Putamen (tissue), 1 donor: ENCODE data around the gene CSPG4.
"Not testable (repeated sequence)": the region's sequence is repeated elsewhere in the genome, so short reads cannot be mapped to it uniquely, and the experiment has no call there.

Source experiments
- DNase-seq: peaks from one replicate; pipeline ENCODE4 v3.0.0-alpha.2; 2016; ENCODE audit warnings: low spot score

CSPG4 gene

GRCh38 chr15:75738014-75738646, 25.5 kb upstream of the CSPG4 start:
- DNase-seq, result no peak

DNA sequence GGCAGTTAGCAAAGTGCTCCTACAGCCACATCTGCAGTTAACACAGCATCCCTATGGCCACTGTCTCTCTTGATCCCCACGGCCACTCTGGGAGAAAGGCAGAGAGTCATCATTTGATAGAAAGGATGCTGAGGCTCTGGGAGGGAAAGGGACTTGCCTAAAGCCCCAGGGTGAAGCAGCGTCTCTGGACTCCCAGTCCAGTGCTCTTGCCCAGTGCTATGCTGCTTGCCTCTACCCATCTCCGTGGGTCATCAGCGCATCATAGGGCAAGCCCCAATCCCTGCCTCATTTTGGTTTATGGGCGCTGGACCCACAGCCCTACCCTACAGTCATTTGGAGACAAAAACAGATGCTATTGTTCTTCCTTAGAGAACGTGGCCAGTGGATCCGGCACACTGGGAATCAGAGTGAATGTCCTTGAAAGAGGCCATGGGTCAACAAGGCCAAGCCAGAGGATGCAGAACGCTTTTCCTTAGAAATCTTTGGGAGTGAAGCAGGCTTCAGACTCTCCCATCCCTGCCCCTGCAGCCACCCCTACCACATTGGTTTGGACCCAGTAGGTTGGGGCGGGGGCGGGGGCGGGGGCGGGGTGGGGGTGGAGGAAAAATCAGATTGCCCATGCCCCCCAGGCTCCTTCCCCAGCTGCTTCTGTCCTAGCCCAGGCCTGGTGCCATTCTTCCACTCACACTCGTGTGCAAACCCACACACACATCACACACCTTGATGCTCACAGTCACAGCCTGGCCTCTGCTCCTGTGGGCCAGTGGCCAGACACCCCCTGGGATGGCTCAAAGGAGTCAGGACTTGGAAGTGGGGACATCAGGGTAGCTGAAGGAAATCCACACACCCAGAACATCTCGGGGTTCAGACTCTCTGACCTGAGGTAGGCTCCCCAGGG, 24.7 kb upstream of the CSPG4 start:
- not testable (repeated sequence) for DNase-seq

GRCh38 chr15:75736256-75736655, 23.6 kb upstream of the CSPG4 start:
- no peak for DNase-seq

DNA sequence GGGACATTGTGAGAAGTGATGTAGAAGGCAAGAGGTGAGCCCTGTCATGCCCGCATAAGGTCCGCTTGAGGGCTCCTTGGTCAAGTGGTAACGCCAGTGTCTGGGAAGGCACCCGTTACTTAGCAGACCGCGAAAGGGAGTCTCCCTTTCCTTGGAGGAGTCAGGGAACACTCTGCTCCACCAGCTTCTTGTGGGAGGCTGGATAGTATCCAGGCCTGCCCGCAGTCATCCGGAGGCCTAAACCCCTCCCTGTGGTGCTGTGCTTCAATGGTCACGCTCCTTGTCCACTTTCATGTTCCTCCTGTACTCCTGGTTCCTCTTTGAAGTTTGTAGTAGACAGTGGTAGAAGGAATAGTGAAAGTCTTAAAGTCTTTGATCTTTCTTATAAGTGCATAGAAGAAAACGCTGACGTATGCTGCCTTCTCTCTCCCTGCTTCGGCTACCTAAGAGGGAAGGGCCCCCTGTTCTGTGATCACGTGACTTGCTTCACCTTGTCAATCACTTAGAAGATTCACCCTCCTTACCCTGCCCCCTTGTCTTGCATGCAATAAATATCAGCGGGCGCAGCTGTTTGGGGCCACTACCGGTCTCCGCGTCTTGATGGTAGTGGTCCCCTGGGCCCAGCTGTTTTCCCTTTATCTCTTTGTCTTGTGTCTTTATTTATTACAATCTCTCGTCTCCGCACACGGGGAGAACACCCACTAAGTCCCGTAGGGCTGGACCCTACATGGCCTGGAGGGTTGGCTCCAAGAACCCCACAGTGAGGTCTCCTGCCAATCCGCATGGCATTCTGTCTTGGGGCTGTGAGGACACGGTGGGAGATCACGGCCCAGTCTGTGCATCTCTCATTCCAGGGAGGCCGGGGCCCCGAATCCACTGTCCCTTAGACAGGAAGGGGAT, 22.5 kb upstream of the CSPG4 start:
- not testable (repeated sequence) for DNase-seq

GRCh38 chr15:75733761-75734651, 21.4 kb upstream of the CSPG4 start:
- DNase-seq, result no peak

DNA sequence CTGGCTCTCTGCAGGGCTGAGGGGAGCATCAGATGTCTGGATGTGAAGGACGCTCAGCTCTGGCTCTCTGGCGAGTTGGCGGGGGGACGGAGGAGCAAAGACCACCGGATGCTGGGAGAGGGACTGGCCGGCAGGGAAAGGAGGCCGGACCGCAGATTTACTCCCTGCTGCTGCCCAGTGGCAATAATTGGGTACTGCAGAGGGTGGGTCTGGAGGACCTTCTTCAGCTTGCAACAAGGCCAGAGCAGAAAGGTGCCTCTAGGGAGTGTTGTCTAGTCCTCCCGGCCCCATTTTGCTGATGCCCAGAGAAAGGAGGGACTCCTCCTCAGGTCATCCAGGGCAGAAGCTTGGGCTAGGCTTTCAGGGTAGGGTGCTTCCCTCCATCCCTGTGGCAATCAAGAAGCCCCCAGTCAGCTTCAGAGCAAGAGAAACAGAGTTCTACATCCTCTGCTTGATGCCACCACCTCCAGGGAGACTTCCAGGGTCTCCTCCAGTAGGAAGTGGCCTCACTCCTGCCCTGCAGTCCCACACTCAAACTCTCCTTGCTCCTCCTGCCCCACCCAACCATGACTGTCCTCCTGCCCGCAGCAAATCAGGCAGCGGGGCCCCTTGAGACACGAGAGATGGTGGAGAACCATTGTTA, 20.3 kb upstream of the CSPG4 start:
- no peak for DNase-seq

- DNase-seq, result no peak
Measured at GRCh38 chr15:75732177-75732808, 19.6 kb upstream of the CSPG4 start.

GRCh38 chr15:75731248-75732151, 18.9 kb upstream of the CSPG4 start:
- no peak for DNase-seq

- DNase-seq, result not testable (repeated sequence)
Measured at GRCh38 chr15:75730376-75731247, 18.0 kb upstream of the CSPG4 start.

DNA sequence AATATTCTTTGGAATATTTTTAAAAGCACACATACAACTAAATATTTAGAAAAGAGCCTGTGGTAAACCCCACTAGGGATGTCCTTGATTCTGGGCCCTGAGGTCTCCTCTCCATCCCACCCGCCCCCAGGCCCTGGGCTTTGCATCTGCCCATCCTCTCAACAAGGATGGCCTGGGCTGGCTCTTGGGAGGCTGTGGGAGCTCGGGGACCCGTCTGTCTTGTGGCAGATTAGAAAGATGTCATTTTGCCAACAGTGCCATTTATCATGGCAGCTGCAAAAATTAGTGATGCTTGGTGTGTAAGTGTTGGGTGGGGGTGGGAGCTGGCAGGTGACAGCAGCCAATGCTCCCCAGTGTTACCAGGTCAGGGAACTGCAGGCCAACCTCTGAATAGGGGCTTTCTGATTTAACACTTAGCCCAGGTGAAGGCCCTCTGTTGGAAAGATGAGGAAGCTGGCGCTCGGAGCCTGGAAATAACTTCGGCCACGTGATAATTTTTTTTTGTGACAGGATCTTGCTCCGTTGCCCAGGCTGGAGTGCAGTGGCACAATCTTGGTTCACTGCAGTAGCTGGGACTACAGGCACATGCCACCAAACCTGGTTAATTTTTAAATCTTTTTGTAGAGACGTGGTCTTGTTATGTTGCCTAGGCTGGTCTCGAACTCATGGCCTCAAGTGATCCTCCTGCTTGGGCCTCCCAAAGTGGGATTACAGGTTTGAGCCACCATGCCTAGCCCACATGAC, 16.9 kb upstream of the CSPG4 start:
- no peak for DNase-seq

- DNase-seq, result no peak
Measured at GRCh38 chr15:75727851-75728715, 15.4 kb upstream of the CSPG4 start.

- no peak for DNase-seq
Measured at GRCh38 chr15:75727031-75727531, 14.4 kb upstream of the CSPG4 start.

DNA sequence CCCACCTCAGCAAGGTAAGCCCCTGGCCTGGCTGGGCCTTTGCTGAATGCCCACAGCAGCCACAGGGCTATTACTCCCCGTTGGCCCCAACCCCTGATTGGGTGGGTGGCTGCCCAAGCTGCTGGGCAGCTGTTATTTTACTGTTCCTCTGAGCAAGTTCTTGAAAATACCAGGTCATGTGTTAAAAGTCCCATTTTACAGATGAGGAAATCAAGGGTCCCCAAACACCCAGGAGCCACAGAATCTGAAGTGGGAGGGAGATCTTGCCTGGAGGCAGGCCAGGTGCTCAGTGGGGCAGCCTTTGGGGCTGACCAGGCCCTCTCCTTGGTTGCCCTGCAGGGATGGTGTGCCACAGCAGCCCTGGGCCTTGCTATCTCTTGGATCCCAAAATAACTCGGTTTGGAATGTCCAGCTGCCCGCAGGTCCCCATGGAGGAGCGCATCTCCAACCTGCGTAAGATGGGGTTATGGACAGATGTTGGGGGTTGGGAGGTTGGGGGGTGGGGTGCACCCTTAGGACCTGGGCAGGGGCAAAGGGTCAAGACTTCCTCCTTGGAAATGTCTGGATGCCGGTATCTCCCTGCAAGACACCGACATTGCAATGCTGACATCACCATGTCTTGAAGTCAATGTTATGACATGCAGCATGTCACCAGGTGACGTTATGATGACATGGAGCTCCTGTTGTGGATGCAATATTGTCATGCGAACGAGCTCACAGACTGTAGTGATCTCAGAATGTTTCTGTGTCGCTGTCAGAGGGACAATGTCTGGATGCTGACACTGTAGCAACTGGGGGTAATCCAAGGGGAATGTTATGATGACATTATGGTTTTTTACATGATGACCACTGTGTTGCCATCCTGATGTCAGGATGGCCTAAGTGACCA, 13.3 kb upstream of the CSPG4 start:
- DNase-seq, result no peak

GRCh38 chr15:75725006-75725718, 12.5 kb upstream of the CSPG4 start:
- no peak for DNase-seq
